CD4-positive, alpha-beta T cell treated with Interleukin-17A for 4 hours (primary cell): ENCODE measurements around the gene ZNF609.

Source experiments
- DNase-seq: peaks from one replicate; pipeline ENCODE4 v3.0.0-alpha.2; 2020; ENCODE audit warnings: mixed read lengths

The ZNF609 gene

DNA sequence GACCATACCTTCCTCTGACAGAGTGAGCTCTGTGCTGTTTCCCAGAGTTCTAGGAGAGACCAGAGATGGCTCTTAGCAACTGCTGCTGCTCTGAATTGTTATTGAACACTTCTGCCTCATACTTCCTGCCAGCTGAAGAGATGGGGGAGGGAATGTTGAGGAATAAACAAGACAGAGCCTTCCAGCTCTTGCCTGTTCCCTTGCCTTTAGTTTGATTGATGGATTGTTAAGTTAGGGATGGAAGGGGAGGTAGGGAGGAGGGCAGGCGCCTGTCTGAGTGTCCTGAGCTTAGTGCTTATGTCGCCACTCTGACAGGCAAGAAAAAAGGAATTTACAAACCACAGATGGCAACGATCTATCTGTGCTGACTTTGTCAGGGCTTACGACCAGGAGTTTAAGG, 42.8 kb downstream of the ZNF609 start:
- peak; percentile 30 for DNase-seq

DNA sequence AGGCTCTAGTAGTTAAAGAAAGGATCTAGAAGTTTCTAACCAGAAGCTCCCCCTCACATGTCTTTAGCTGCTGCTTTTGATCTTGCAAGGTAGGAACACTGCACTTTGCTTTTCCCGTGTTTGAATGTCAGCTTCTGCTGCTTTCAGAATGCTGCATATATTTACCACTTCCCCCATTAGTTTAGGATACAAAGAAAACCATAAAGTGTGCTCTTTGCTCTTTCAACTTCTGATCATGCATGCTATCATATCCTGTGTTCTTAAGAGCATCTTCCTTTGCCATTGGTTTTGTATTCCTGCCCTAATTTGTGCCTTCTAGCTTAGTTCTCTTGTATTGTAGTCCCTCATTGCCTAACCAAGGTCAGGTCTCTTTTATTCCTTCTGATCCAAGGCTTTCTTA, 43.3 kb downstream of the ZNF609 start:
- DNase-seq = peak; percentile 40

DNA sequence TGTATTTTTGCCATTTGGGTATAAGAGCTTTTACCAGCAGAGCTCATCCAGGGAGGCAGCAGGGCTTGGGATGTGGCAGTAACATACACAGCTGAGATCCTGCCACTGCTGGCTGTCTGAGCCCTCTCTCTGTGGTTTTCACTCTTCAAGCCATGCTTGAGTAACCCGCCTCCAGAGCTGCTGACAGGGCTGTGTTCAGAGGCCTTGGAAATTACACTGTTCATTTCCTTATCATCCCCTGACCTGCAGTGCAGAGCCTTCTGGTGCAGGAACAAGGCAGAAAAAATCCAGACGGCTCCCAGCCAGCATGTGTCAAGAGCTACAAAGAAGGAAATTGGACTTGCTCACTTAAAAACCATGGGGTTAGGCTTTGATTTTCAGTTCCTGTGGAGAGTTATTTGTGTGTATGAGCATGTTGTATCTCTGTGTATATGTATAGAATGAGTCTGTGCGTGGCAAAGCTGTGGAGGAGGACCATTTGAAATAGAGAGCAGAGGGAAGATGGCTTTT, 47.0 kb downstream of the ZNF609 start:
- peak; percentile 60 for DNase-seq

DNA sequence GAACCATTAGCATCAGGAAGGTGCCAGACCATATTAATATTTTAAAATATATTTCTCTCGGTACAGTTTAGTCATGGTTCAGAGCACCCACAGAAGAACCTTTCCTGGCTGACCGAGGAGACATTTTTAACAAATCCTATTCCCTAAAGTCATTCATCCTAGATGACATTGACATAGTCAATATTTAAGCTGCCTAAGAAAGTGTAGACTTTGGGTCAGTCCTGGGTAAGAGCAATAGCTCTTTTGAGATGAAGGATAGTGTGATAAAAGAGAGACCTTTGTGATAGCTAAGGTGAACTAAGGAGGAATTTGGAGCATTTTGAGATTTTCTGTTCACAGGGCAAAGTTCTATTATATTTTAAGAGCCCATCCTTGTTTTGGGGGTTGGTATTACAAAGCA, 47.5 kb downstream of the ZNF609 start:
- DNase-seq = no peak

DNA sequence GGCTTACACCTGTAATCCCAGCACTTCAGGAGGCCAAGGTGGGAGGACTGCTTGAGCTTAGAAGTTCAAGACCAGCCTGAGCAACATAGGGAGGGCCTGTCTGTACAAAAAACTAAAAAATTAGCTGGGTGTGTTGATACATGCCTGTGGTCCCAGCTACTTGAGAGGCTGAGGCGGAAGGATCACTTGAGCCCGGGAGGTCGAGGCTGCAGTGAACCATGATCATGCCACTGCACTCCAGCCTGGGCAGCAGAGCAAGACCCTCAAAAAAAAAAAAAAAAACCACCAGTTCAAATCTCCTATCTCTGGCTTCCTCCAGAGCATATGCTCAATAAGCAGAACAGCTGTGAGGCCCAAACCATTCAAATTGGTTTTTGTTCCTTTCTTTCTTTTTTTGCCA, 53.4 kb downstream of the ZNF609 start:
- DNase-seq = no peak

DNA sequence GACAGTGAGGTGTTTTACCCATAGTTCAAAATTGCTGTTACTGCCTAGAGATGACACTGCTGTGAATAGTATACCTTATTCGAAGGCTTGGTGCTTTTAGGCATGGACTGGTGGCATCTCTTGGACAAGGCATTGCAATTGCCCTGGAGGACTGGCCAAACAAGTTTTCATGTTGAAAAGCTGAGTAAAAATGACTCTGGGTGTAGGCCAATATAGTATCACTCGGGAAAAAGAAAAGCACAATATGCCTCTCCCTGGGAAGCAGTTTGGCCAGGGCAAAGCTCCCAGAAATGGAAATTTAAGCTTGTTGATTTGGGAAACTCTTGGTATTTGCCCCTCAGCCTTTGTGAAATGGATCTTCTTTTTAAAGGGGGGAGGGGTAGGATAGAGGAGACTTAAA, 54.8 kb downstream of the ZNF609 start:
- no peak for DNase-seq

DNA sequence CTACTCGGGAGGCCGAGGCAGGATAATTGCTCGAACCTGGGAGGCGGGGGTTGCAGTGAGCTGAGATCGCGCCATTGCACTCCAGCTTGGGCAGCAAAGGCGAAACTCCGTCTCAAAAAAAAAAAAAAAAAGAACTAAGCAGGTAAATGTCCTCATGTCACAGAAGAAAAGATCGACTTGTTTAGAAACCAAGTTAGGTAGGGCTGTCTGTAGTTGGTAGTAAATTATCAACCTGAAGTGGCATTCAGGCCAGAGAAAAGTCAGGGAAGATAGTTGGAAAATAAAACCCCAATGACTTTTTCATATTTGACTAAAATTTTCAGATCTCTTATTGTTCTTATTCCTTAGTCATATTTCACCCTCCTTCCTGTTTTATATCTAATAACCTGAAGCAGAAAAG, 55.4 kb downstream of the ZNF609 start:
- DNase-seq = no peak

DNA sequence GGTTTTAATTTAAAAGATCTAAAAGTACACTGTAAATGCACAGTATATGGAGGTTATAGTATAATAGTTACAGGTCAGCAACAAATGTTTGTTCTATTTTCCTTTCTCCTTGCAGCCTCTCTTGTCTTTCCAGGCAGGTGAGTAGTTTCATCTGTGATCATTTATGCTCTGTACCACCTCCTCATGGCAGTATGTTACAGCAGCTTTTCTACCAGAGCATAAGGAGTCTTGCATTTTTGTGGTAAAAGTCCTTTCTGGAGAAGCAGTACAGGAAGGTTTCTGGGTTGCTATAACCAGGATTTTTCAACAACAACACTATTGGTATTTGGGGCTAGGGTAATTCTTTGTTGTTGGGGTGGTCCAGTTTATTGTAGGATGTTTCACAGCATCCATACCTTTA, 59.5 kb downstream of the ZNF609 start:
- no peak for DNase-seq

DNA sequence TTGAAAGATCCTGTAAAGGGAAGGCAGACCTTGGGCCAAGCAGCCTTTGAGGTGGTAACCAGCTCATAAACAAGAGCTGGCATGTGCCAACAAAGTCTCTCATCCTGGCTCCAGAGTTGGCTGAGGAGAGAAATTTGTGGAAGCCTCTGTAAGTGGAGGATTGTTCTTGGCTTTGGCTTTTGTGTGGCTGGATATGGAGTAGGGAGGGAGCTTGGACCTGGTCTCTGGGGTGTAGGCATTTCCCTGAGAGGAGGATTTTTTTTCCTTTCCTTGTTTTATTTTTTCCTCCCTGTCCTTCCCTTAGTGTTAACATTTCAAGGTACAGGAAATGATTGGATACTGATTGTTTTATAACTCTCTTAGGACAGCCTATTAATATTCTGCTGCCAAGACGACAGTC, 60.8 kb downstream of the ZNF609 start:
- no peak for DNase-seq

DNA sequence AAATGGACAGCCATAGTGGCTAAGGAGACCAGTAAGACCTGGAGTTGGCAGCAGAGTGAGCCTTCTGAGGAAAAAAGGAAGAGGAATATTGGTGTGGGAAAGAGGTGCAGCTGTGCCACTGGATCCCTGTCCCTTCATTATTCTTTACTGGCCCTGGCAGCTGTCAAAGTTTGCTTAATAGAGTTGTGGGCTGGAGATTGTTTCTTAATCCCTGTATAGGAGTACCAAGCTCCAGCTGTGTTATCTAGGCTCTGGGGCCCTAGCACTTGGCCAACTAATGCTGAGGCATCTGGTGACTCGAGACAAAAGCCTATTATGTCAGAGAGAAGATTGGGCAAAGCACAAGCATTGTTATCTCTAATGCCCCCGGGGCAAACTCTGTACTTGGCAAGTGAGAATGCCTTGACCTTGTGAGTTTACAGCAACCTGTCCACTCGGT, 61.4 kb downstream of the ZNF609 start:
- no peak for DNase-seq

DNA sequence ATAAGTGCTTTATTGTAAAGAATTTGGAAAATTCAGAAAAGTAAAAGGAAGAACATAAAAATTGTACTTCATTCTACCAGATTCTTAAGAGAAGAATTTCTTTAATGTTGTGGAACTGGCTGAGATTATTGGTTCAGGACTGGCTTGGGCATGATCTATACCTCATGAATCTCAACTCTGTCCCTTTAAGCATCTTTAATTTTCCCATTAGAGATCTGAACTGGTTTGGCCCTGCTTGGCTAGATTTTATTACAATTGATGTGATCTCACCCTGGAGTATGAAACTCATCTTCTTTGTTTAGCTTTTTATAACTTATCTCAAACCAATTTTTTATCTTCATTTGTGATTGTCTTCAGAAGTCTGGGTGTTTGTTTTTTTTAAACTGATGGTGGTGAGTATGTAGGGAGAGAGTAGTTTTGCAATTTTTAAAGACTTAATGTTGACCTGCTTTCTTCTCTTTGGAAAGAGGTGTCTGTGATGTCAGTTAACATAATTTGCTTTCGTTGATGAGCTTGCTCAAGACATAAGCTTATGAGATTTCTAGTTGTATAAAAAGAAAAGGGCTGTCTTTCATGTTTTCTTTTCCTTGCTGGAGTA, 61.9 kb downstream of the ZNF609 start:
- no peak for DNase-seq

DNA sequence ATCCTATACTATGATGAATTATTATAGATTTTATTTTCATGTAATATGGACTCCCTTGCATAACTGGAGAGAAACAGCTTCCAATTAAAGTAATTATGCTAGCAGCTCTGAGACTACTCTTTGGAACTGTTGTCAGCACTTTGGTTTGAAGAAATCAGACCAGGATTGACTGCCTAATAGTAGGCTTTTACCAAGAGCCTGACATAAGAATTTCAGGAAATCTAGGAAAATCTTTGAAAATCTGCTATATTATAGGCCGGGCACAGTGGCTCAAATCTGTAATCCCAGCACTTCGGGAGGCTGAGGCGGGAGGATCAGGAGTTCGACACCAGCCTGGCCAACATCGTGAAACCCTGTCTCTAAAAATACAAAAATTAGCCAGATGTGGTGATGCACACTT, 62.9 kb downstream of the ZNF609 start:
- no peak for DNase-seq

DNA sequence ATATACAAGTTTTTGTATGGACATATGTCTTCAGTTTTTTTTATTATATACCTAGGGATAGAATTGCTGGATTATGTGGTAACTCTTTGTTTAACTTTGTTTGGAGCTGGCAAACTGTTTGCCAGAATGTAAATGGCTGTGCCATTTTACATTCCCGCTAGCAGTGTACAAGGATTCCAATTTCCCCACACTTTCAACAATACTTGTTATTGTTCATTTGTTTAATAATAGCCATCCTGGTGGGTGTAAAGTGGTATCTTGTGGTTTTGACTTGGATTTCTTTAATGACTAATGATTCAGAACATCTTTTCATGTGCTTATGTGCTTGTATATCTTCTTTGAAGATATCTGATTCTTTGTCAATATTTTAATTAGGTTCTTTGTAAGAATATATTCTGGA, 64.4 kb downstream of the ZNF609 start:
- no peak for DNase-seq

DNA sequence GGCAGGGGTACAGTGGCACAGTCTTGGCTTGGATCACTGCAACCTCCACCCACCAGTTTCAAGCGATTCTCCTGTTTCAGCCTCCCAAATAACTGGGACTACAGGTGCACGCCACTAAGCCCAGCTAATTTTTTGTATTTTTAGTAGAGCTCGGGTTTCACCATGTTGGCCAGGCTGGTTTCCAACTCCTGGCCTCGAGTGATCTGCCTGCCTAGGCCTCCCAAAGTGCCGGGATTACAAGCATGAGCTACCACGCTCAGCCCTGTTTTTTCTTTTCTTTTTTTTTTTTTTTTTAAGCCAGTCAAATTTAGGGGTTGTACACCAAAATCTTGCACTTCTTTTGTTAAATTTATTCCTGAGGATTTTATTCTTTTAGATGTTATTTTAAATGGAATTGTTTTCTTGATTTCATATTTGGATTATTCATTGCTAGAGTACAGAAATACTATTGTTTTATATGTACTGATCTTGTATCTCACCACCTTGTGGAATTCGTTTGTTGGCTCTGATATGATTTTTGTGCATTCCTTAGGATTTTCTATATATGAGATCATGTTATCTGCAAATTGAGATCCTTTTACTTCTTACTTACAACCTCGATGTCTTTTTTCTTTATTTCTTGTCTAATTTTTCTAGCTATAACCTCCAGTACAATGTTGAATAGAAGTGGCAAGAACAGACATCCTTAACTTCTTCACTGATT, 65.6 kb downstream of the ZNF609 start:
- no peak for DNase-seq

DNA sequence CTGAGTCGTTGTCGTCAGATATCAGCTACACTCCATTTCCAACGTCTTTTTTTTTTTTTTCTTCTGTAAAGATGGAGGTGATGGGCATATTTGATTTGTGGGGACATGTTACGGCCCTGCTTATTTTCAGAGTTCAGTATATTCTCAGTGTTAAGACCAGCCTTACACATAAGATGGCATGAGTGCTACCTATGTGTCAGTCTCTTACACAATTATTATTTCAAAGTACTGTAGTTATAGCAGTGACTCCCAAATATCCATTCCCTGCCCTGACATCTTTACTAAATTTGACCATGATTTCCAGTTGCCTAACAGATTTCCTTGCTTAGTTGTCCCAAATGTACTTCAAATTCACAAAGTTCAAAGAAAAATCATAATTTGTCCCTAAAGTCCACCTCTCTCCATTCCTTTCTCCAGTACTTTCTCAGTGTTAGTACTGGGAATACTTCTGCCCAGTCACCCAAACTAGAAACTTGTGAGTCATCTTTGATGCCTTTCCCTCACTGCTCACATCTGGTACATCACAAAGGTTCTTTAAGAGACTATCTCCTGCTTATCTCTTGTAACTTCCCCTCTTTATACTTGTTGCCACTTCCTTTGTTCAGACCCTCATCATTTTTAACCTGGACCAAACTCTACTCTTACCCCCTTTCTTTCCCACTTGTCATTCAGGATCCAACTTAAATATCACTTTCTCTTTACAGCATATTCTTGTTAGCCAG, 67.0 kb downstream of the ZNF609 start:
- DNase-seq = no peak

DNA sequence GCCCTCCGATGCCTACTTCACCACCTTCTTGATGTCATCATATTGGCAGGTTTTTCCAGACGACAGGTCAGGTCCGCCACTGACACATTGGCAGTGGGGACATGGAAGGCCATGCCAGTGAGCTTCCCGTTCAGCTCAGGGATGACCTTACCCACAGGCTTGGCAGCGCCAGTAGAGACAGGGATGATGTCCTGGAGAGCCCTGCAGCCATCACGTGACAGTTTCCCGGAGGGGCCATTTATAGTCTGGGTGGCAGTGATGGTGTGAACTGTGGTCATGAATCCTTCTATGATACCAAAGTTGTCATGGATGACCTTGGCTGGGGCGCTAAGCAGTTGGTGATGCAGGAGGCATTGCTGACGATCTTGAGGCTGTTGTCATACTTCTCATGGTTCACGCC, 68.5 kb downstream of the ZNF609 start:
- DNase-seq = no peak

DNA sequence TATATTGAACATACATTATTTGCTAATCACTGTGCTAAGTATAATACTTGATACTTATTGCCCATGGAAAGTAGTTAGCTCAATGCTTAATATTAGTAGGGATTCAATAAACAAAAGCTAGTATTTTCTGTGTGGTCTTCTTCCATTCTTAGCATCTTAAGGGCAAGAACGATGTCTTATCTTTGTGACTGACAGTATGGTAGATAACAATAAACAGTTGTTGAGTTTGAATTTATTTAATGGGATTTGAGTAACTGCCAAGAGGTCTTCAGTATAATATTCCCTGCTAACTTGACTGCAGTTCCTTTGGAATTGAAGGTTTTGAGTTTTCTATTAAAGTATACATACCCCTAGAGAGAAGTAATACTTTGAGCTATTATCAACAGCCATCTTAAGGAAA, 70.1 kb downstream of the ZNF609 start:
- no peak for DNase-seq

DNA sequence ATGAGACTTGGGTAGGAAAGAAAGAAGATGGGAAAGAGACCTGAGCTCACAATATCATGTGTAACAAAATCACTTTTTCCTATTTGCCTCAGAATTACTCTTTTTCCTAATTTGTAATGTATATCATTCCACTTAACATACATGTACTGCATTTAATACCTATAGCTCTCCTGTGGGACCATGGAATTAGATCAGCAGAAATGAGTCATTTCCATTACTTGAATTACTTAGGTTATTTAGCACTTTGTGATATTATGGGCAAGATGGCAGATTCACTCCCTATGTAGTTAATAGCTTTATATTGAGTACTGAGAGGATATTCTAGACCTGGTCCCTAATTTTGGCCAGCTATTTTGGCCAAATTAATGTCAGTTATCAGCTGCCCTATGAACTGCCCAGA, 70.5 kb downstream of the ZNF609 start:
- DNase-seq = no peak

DNA sequence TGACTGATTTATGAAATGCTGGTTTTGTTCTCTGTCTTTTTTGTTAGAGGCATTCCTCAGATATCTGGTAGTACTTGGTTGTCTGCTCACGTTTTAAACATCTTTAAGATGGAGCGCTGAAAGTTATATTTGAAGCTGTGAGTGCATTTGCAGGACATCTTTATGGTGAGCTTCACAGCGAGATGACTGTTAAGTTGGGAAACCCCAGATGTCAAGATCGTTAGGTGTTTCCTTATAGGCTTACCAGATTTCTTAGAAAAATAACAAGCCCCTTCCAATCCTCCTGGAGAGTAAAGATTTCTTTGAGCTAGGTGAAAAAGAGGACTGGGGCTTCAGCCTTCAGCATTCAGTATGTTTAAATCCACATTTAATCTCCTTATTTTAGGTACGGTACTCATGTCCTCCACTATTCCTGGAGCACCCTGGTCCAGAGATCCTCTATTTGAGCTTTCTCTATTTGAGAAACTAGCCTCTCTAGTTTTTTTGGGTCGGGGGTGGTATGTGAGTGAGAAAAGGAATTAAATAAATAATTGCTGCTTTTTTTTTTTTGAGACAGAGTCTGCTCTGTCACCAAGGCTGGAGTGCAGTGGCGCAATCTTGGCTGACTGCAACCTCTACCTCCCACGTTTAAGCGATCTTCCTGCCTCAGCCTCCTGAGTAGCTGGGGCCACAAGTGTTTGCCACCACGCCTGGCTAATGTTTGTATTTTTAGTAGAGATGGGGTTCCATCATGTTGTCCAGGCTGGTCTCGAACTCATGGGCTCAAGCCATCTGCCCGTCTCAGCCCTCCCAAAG, 72.3 kb downstream of the ZNF609 start:
- no peak for DNase-seq

DNA sequence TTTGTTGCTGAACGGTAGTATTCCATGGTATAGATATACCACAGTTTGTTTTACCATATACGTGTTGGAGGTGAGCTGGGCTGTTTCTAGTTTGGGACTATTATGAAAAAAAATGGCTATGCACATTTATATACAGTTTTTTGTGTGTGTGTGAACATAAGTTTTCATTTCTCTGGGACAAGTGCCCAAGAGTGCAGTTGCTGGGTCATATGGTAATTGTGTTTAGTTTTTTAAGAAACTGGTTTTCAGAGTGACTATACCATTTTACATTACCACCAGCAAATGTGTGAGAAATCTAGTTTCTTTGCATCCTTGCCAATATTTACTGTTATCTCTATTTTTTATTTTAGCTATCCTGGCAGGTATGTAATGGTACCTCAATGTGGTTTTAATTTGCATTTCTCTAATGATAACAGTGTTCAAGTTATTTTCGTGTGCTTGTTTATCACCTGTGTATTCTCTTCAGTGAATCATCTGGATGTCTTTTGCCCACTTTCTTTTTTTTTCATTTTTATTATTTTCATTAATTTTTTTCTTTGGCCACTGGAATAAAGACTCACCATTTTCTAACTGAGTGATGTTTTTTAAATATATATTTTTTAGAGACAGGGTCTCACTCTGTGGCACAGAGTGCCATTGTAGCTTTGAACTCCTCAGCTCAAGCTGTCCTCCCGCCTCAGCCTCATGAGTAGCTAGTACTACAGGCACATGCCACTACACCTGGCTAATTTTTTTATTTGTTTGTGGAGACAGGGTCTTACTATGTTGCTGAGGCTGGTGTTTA, 75.3 kb downstream of the ZNF609 start:
- DNase-seq = peak; percentile 25

DNA sequence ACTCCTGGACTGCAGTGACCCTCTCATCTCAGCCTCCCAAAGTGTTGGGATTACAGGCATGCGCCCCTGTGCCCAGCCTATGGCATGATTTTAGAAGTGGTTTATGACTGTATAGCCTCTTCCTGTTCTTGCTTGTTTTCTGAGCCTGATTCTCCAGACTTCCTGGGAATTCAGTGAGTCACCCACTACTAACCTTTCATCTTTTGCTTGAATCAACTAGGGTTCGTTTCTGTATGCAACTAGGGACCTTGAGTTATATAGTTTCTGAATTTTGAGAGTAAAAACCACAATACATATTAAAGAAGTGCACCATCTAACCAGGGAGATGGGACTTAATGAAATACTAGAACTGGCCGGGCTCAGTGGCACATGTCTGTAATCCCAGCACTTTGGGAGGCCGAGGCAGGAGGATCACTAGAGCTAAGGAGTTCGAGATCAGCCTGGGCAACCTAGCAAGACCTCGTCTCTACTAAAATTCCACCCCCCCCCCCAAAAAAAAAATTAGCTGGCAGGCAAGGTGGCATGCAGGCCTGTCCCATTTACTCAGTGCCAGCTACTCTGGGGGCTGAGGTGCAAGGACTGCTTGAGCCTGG, 76.0 kb downstream of the ZNF609 start:
- no peak for DNase-seq

DNA sequence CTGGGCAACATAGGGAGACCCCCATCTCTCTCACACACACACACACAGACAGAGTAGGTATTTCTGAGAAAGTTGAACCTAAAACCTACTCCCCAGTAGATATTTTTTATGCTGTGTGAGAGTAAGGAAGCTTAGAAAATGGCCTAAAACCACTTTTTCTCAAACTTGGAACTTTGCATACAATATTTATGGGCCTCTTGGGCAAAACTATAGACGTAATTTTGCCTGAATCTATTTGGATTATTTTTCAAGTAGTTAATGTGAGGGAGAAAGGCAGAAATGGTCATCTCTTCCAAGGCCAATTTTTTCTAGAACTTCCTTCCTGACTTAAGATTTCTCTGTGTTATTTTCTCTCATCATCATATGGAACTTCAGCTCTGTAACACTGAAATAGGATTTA, 81.7 kb downstream of the ZNF609 start:
- no peak for DNase-seq
